WERI-Rb-1 (cell line): ENCODE measurements around the gene RNF225.
"Not testable (repeated sequence)": the region's sequence is repeated elsewhere in the genome, so short reads cannot be mapped to it uniquely, and the experiment has no call there.

ENCODE experiments used
- DNase-seq: peaks from one replicate; pipeline ENCODE4 v3.0.0-alpha.2; 2020
- H3K27ac ChIP-seq: fragments of 250-450 bp; sonication (Bioruptor Pico); 2 replicates; pipeline ENCODE4 v1.5.1; 2020; ENCODE audit warnings: mild to moderate bottlenecking, moderate library complexity
- H3K27me3 ChIP-seq: fragments of 250-450 bp; sonication (Bioruptor Pico); 2 replicates; pipeline ENCODE4 v1.5.1; 2021; ENCODE audit warnings: mild to moderate bottlenecking, low read depth, moderate library complexity; ENCODE audit not compliant: insufficient read depth, severe bottlenecking
- H3K36me3 ChIP-seq: fragments of 250-450 bp; sonication (Bioruptor Pico); 2 replicates; pipeline ENCODE4 v1.5.1; 2020; ENCODE audit warnings: mild to moderate bottlenecking, moderate library complexity
- H3K4me3 ChIP-seq: 2 replicates; pipeline ENCODE4 v1.5.1; 2011; ENCODE audit warnings: low read depth, mild to moderate bottlenecking, control low read depth, low read length
- H3K9me3 ChIP-seq: fragments of 250-450 bp; sonication (Bioruptor Pico); 2 replicates; pipeline ENCODE4 v1.5.1; 2021; ENCODE audit warnings: mild to moderate bottlenecking, moderate library complexity; ENCODE audit not compliant: severe bottlenecking
- TF ChIP-seq, protein P1 (sequence below): IDR thresholded peaks from 2 replicates; pipeline ENCODE4 v1.5.1; 2011; ENCODE audit warnings: low read depth, mild to moderate bottlenecking, control low read depth, inconsistent platforms, low read length

The RNF225 gene

DNA sequence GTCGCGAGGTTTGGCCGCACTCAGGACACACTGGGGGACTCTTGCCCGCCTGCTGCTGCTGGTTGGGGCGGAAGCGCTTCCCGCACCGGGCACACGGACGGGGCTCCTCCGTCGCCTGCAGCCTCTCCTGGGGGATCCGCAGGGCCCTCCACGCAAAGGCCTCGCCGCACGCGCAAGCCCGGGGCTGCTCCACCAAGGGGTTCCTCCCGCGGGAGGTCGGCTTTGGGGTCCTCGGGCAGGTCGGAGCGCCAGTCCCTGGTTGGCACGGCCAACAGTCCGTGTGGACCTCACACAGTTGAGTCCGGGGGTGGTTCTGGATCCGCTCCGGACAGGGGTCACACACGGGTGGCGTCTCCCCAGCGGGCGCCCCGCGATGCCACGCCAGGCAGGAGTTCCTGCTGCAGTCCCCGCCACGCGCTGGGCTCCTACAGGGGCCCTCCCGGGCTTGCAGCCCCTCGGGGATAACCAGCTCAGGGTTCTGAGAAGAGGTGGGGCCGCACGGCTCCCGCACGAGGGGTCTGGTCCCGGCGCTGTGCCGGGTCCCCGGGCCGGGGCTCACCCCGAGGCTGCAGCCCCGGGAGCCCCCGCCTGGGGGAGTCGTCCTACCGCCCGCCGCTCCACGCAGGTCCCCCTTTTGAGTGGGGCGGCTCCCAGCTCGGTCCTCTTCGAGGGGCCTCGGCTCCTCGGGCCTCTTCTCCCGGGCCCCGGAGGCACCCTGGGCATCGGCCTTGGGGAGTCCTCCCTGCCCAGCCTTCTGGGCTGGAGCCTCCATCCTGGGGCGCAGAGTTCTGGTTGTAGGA, 26.7 kb upstream of the RNF225 start:
- Histone ChIP-seq H3K4me3 (no peak overlapping the region), H3K36me3 (no peaks in the 10 kb centered on the region), H3K27me3 (no peaks in the 10 kb centered on the region), H3K27ac (no peak overlapping the region), H3K9me3 (no peaks in the 10 kb centered on the region)
- DNase-seq: no peak
- TF ChIP-seq, protein P1, sequence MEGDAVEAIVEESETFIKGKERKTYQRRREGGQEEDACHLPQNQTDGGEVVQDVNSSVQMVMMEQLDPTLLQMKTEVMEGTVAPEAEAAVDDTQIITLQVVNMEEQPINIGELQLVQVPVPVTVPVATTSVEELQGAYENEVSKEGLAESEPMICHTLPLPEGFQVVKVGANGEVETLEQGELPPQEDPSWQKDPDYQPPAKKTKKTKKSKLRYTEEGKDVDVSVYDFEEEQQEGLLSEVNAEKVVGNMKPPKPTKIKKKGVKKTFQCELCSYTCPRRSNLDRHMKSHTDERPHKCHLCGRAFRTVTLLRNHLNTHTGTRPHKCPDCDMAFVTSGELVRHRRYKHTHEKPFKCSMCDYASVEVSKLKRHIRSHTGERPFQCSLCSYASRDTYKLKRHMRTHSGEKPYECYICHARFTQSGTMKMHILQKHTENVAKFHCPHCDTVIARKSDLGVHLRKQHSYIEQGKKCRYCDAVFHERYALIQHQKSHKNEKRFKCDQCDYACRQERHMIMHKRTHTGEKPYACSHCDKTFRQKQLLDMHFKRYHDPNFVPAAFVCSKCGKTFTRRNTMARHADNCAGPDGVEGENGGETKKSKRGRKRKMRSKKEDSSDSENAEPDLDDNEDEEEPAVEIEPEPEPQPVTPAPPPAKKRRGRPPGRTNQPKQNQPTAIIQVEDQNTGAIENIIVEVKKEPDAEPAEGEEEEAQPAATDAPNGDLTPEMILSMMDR: no peak

DNA sequence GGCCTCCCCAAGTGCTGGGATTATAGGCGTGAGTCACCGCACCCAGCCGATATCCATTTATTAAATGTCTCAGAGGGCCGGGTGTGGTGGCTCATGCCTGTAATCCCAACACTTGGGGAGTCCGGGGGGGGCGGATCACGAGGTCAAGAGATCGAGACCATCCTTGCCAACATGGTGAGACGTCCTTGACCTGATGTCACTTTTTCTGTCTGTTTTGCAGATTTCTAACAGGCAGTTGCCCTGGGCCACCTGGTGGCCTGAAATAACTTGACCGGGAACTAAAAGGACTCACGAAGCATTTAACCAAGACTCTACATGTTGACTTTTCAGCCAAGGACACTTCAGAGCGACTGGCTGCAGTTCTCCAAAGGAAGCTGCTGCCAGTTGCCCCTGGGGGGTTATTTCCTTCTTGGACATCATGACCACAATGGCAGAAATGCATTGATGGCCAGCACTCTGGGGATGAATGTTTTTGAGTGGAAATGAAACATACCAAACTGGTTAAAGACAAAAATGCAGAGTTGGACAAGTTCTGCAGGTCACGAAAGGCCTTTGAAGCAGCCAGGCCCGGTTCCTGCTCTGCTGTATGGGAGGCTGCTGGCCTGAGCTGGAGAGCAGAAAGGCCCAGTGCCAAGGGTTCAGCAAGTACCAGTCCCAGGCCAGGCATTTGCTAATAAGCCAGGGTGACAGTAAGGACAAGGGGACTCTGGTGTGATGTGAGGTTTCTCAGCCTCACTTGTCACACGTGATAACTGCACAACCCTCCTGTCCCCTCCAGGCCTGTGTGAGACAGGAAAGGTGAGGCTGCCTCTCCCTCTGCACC, 22.9 kb upstream of the RNF225 start:
- DNase-seq: no peak
- TF ChIP-seq, protein P1: no peak
- Histone ChIP-seq H3K27ac (no peak overlapping the region), H3K9me3 (no peaks in the 10 kb centered on the region), H3K4me3 (no peak overlapping the region), H3K36me3 (no peaks in the 10 kb centered on the region), H3K27me3 (no peaks in the 10 kb centered on the region)

DNA sequence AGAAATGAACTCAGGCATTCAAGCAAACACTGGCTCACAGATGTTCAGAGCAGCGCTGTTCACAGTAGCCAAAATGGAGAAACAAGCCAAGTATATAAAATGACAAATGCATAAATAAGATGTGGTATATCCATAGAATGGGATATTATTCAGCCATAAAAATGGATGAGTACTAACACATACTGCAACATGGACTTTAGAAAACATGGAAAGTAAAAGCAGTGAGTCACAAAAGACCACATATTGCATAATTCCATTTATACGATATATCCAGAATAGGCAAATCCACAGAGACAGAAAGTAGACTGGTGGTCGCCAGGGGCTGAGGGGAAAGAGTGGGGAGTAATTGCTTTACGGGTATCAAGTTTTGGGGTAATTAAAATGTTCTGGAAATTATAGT, 21.3 kb upstream of the RNF225 start:
- no peaks in the 10 kb centered on the region for H3K9me3 ChIP-seq
- no peak for DNase-seq
- H3K36me3 ChIP-seq: no peaks in the 10 kb centered on the region
- TF ChIP-seq, protein P1: no peak
- H3K4me3 ChIP-seq: no peak overlapping the region
- H3K27me3 ChIP-seq: no peaks in the 10 kb centered on the region
- no peak overlapping the region for H3K27ac ChIP-seq

DNA sequence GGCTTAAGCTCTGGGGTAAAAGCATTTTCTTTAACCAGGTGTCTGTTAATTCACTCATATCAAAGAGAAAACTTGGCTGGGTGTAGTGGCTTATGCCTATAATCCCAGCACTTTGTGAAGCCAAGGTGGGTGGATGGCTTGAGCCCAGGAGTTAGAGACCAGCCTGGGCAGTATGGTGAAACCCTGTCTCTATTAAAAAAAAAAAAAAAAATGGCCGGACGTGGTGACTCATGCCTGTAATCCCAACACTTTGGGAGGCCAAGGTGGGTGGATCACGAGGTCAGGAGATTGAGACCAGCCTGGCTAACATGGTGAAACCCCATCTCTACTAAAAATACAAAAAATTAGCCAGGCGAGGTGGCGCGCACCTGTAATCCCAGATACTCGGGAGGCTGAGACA, 18.7 kb upstream of the RNF225 start:
- H3K36me3 ChIP-seq, DNase-seq, H3K27ac ChIP-seq, H3K4me3 ChIP-seq, H3K27me3 ChIP-seq, H3K9me3 ChIP-seq: not testable (repeated sequence)

DNA sequence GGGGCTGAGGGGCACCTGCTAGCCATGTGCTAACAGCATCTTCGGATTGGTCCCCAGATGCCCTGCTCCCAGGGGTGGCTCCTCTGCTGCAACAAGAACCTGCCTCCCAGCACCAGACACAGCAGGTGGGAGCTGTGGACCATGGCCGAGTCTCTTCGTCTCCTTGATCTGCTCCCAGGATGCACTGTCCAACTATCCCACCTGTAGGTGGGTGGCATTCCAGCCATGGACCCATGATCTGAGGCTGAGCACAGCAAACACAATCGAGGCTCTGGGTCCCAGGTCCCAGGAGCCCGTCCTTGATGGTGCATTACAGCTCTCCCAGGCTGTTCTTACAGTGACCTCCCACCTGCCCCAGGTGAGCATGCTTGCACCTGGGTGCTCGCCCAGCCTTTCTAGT, 16.2 kb upstream of the RNF225 start:
- Histone ChIP-seq H3K36me3 (no peaks in the 10 kb centered on the region), H3K27ac (no peak overlapping the region), H3K27me3 (no peaks in the 10 kb centered on the region), H3K4me3 (no peak overlapping the region), H3K9me3 (no peaks in the 10 kb centered on the region)
- TF ChIP-seq, protein P1: no peak
- DNase-seq: no peak

DNA sequence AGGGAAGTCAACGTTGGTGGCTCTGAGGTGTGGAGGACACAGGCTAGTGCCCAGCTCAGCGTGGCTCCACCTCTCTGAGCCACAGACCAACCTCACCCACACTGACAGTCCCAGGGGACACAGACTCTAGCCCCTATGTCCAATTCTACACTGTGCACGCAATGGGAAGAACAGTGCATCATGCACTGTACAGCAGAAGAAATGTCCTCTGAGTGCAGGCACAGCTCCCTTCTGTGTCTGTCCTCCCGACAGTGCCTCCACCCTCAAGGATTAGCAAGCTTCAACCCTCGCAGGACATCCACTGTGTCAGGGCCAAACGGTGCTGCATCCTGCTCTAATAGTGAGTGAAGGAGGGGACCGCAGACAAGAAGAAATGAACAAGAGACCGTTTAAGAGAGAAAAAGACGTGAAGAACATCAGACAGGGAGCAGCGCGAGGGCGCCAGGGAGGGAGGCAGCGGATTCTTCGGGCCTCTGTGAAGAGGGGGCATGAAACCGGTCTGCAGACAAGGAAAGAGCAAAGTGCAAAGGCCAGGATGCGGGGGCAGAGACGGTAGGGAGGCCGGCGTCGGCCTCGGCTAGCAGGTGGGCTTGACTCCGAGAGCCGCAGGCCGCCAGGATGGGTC, 15.3 kb upstream of the RNF225 start:
- Histone ChIP-seq H3K9me3 (no peaks in the 10 kb centered on the region), H3K27me3 (no peaks in the 10 kb centered on the region), H3K27ac (peak overlapping the region; percentile 98), H3K36me3 (no peaks in the 10 kb centered on the region), H3K4me3 (peak overlapping the region; percentile 38)
- no peak for DNase-seq
- TF ChIP-seq, protein P1: no peak
